H9 (cell line): ENCODE measurements around the gene ATXN10. TPM values are rescaled to one million over a fixed set of nuclear protein-coding genes. Genes with fewer than 3 reads are reported as not detected.

Experiments
- DNase-seq: peaks from one replicate; pipeline ENCODE4 v3.0.0-alpha.2; 2017
- H2AFZ ChIP-seq: one replicate; pipeline ENCODE4 v1.6.1; 2013; ENCODE audit warnings: mild to moderate bottlenecking, low read length, control low read depth, moderate library complexity
- H2AK5ac ChIP-seq: 2 replicates; pipeline ENCODE4 v1.6.1; 2013; ENCODE audit warnings: low read length, control low read depth, mixed read lengths; ENCODE audit not compliant: insufficient read length
- H2BK120ac ChIP-seq: one replicate; pipeline ENCODE4 v1.6.1; 2013; ENCODE audit warnings: low read depth, mild to moderate bottlenecking, low read length, control low read depth, inconsistent platforms; ENCODE audit not compliant: poor library complexity, severe bottlenecking
- H2BK12ac ChIP-seq: 2 replicates; pipeline ENCODE4 v1.6.1; 2013; ENCODE audit warnings: low read length, control low read depth, mixed read lengths, low read depth; ENCODE audit not compliant: insufficient read length
- H2BK15ac ChIP-seq: 2 replicates; pipeline ENCODE4 v1.6.1; 2013; ENCODE audit warnings: low read depth, low read length, control low read depth
- H2BK20ac ChIP-seq: one replicate; pipeline ENCODE4 v1.6.1; 2013; ENCODE audit warnings: low read depth, mild to moderate bottlenecking, low read length, control low read depth, inconsistent platforms; ENCODE audit not compliant: poor library complexity, severe bottlenecking
- H2BK5ac ChIP-seq: 2 replicates; pipeline ENCODE4 v1.6.1; 2013; ENCODE audit warnings: low read length, control low read depth, mixed read lengths; ENCODE audit not compliant: insufficient read length
- H3K14ac ChIP-seq: 2 replicates; pipeline ENCODE4 v1.6.1; 2013; ENCODE audit warnings: low read length, control low read depth; ENCODE audit not compliant: insufficient read depth
- H3K18ac ChIP-seq: 2 replicates; pipeline ENCODE4 v1.6.1; 2013; ENCODE audit warnings: low read depth, mild to moderate bottlenecking, mixed read lengths, low read length, control low read depth; ENCODE audit not compliant: insufficient read length
- H3K23ac ChIP-seq: 2 replicates; pipeline ENCODE4 v1.6.1; 2013; ENCODE audit warnings: low read length, control low read depth, mixed read lengths, low read depth; ENCODE audit not compliant: insufficient read length
- H3K23me2 ChIP-seq: 2 replicates; pipeline ENCODE4 v1.6.1; 2013; ENCODE audit warnings: low read depth, mild to moderate bottlenecking, mixed read lengths, low read length, control low read depth; ENCODE audit not compliant: insufficient read length, poor library complexity, severe bottlenecking
- H3K27ac ChIP-seq: 2 replicates; pipeline ENCODE4 v1.5.1; 2013; ENCODE audit warnings: low read length, control low read depth, mixed read lengths, low read depth; ENCODE audit not compliant: insufficient read length
- H3K27me3 ChIP-seq: 2 replicates; pipeline ENCODE4 v1.6.1; 2013; ENCODE audit warnings: low read length, control low read depth, inconsistent platforms; ENCODE audit not compliant: insufficient read depth
- H3K4ac ChIP-seq: 2 replicates; pipeline ENCODE4 v1.6.1; 2013; ENCODE audit warnings: low read depth, mild to moderate bottlenecking, control low read depth, inconsistent platforms, low read length, moderate library complexity
- H3K4me1 ChIP-seq: 2 replicates; pipeline ENCODE4 v1.6.1; 2013; ENCODE audit warnings: low read length, control low read depth, inconsistent platforms; ENCODE audit not compliant: insufficient read depth
- H3K4me2 ChIP-seq: 2 replicates; pipeline ENCODE4 v1.6.1; 2013; ENCODE audit warnings: low read length, control low read depth, mixed read lengths; ENCODE audit not compliant: insufficient read length, insufficient read depth
- H3K56ac ChIP-seq: 2 replicates; pipeline ENCODE4 v1.6.1; 2013; ENCODE audit warnings: low read depth, mild to moderate bottlenecking, mixed read lengths, low read length, control low read depth; ENCODE audit not compliant: insufficient read length
- H3K79me1 ChIP-seq: 2 replicates; pipeline ENCODE4 v1.6.1; 2013; ENCODE audit warnings: low read depth, mild to moderate bottlenecking, moderate library complexity, low read length, control low read depth, inconsistent platforms; ENCODE audit not compliant: insufficient read depth, poor library complexity, severe bottlenecking
- H3K79me2 ChIP-seq: 2 replicates; pipeline ENCODE4 v1.6.1; 2013; ENCODE audit warnings: low read length, control low read depth, inconsistent platforms; ENCODE audit not compliant: insufficient read depth
- H3K9ac ChIP-seq: 2 replicates; pipeline ENCODE4 v1.6.1; 2013; ENCODE audit warnings: low read length, control low read depth, mixed read lengths; ENCODE audit not compliant: insufficient read length; ENCODE audit errors: extremely low read depth
- H3K9me3 ChIP-seq: one replicate; pipeline ENCODE4 v1.6.1; 2013; ENCODE audit warnings: low read depth, low read length, inconsistent platforms; ENCODE audit not compliant: control insufficient read depth
- H3T11ph ChIP-seq: one replicate; pipeline ENCODE4 v1.6.1; 2013; ENCODE audit warnings: mild to moderate bottlenecking, low read length, control low read depth, inconsistent platforms
- H4K20me1 ChIP-seq: one replicate; pipeline ENCODE4 v1.6.1; 2013; ENCODE audit not compliant: control insufficient read depth, insufficient read length, insufficient read depth
- H4K5ac ChIP-seq: 2 replicates; pipeline ENCODE4 v1.6.1; 2013; ENCODE audit warnings: low read depth, mild to moderate bottlenecking, mixed read lengths, low read length, control low read depth; ENCODE audit not compliant: insufficient read length
- H4K8ac ChIP-seq: replicated peaks from 2 replicates; pipeline ENCODE4 v1.6.1; 2013; ENCODE audit warnings: low read length, control low read depth, mixed read lengths, low read depth; ENCODE audit not compliant: insufficient read length
- H4K91ac ChIP-seq: 2 replicates; pipeline ENCODE4 v1.6.1; 2013; ENCODE audit warnings: low read depth, mild to moderate bottlenecking, moderate library complexity, mixed read lengths, low read length, control low read depth; ENCODE audit not compliant: insufficient read length
- H3K27ac Mint-ChIP-seq, 3 experiments: 2 replicates in 2 of 3; 3 replicates in 1 of 3; pipeline ENCODE4 v1.8.0; 2020 to 2021; ENCODE audit warnings: mixed read lengths in 3 of 3, mild to moderate bottlenecking in 1 of 3, moderate library complexity in 1 of 3
- H3K27me3 Mint-ChIP-seq: 2 replicates; pipeline ENCODE4 v1.8.0; 2021; ENCODE audit warnings: low read depth, mild to moderate bottlenecking, moderate library complexity, mixed read lengths
- H3K36me3 Mint-ChIP-seq, 3 experiments: 2 replicates in 2 of 3; 3 replicates in 1 of 3; pipeline ENCODE4 v1.8.0; 2020 to 2021; ENCODE audit warnings: low read depth in 3 of 3, mixed read lengths in 3 of 3; ENCODE audit not compliant: insufficient read depth in 1 of 3
- H3K4me1 Mint-ChIP-seq, 2 experiments: 2 replicates each; pipeline ENCODE4 v1.8.0; 2020; ENCODE audit warnings: mixed read lengths in 2 of 2
- H3K4me3 Mint-ChIP-seq, 2 experiments: 2 replicates in 1 of 2; 3 replicates in 1 of 2; pipeline ENCODE4 v1.8.0; 2020 to 2021; ENCODE audit warnings: mild to moderate bottlenecking in 2 of 2, mixed read lengths in 2 of 2, moderate library complexity in 1 of 2
- H3K9me3 Mint-ChIP-seq, 2 experiments: 2 replicates in 1 of 2; 3 replicates in 1 of 2; pipeline ENCODE4 v1.8.0; 2020; ENCODE audit warnings: mild to moderate bottlenecking in 2 of 2, mixed read lengths in 2 of 2, moderate library complexity in 1 of 2
- WGBS: extraction: QIAGEN DNeasy Blood & Tissue Kit; methylation state at CpG from one replicate; pipeline ENCODE4 v1.1.7; 2013; ENCODE audit warnings: missing lambda C conversion rate, low lambda C conversion rate, mixed read lengths; ENCODE audit not compliant: insufficient read length; ENCODE audit errors: extremely low coverage; 5-methylcytosine and 5-hydroxymethylcytosine counted together
- total RNA-seq: library from RNA; stranded (reverse); gene quantifications from 2 replicates; pipeline ENCODE4 v1.2.1, GENCODE V29; 2021
- TF ChIP-seq, protein P1 (sequence below): fragments of 200-600 bp; sonication (generic); conservative IDR thresholded peaks from 3 replicates; pipeline ENCODE4 v1.8.0; 2021; ENCODE audit warnings: antibody characterized with exemption, mild to moderate bottlenecking

ATXN10 gene
- total RNA-seq, 1 experiment from 2014 or later, result 210 TPM

GRCh38 chr22:45631140-45631840 is 40.3 kb upstream of the ATXN10 start:
- no peak overlapping the region for H3K4me2 ChIP-seq
- no peaks in the 10 kb centered on the region for H3K79me2 ChIP-seq
- H3K27me3 ChIP-seq, result no peaks in the 10 kb centered on the region
- no peak overlapping the region for H4K91ac ChIP-seq
- no peak overlapping the region for H2BK12ac ChIP-seq
- H2AFZ ChIP-seq, result no peak overlapping the region
- peak; percentile 81 for DNase-seq
- H3K4me1 Mint-ChIP-seq, result peaks cover 46 to 71% of the 10 kb centered on the region in 2 experiments
- H3K14ac ChIP-seq, result no peak overlapping the region
- no peak overlapping the region for H3K27ac ChIP-seq
- peak overlapping the region in 2 of 3 experiments; percentile 30 to 94; a peak in 3 of 7 replicates for H3K27ac Mint-ChIP-seq
- no peak overlapping the region for H2BK120ac ChIP-seq
- H3K9me3 ChIP-seq, result no peaks in the 10 kb centered on the region
- H2BK5ac ChIP-seq, result no peak overlapping the region
- H3T11ph ChIP-seq, result no peak overlapping the region
- peaks cover 2% of the 10 kb centered on the region; the same call in 1 of the 2 replicates for H3K4me1 ChIP-seq
- no peak overlapping the region for H3K56ac ChIP-seq
- H3K23ac ChIP-seq, result no peak overlapping the region
- no peak overlapping the region for H2BK20ac ChIP-seq
- peaks cover 23% of the 10 kb centered on the region for H3K27me3 Mint-ChIP-seq
- TF ChIP-seq, protein P1, sequence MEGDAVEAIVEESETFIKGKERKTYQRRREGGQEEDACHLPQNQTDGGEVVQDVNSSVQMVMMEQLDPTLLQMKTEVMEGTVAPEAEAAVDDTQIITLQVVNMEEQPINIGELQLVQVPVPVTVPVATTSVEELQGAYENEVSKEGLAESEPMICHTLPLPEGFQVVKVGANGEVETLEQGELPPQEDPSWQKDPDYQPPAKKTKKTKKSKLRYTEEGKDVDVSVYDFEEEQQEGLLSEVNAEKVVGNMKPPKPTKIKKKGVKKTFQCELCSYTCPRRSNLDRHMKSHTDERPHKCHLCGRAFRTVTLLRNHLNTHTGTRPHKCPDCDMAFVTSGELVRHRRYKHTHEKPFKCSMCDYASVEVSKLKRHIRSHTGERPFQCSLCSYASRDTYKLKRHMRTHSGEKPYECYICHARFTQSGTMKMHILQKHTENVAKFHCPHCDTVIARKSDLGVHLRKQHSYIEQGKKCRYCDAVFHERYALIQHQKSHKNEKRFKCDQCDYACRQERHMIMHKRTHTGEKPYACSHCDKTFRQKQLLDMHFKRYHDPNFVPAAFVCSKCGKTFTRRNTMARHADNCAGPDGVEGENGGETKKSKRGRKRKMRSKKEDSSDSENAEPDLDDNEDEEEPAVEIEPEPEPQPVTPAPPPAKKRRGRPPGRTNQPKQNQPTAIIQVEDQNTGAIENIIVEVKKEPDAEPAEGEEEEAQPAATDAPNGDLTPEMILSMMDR, result no peak
- no peaks in the 10 kb centered on the region for H3K79me1 ChIP-seq
- H4K5ac ChIP-seq, result no peak overlapping the region
- H4K20me1 ChIP-seq, result no peaks in the 10 kb centered on the region
- H3K9me3 Mint-ChIP-seq, result no peaks in the 10 kb centered on the region
- no peaks in the 10 kb centered on the region for H3K36me3 Mint-ChIP-seq
- no peak overlapping the region for H3K9ac ChIP-seq
- H3K4ac ChIP-seq, result no peak overlapping the region
- H3K4me3 Mint-ChIP-seq, result peak overlapping the region in 1 of 2 experiments; percentile 43; a peak in 3 of 5 replicates
- WGBS, result no CpG with 5 or more reads among the region's 12 CpGs
- H2AK5ac ChIP-seq, result no peak overlapping the region
- no peak overlapping the region for H4K8ac ChIP-seq
- no peak overlapping the region for H3K18ac ChIP-seq
- no peaks in the 10 kb centered on the region for H3K23me2 ChIP-seq
- H2BK15ac ChIP-seq, result no peak overlapping the region
